ENCODE data around the gene POLH. TPM values are rescaled to one million over a fixed set of nuclear protein-coding genes. Genes with fewer than 3 reads are reported as not detected.

POLH gene
- polyA plus RNA-seq, 6 donors from 2014 or later: 15.1 to 41.4 (median 19.1) TPM

GRCh38 chr6:43613721-43614395 lies 37.9 kb downstream of the POLH start:
- ATAC-seq (ENCODE audit: low read depth in 2 of 2) (no peak), DNase-seq (no peak)
- Mint-ChIP-seq H3K36me3 (peaks cover 8 to 16% of the 10 kb centered on the region in 2 donors), H3K27me3 (no peaks in the 10 kb centered on the region), H3K27ac (peak overlapping the region in 1 of 6 donors; percentile 40), H3K4me1 (peaks cover 5 to 10% (median 8%) of the 10 kb centered on the region in 3 donors), H3K9me3 (no peaks in the 10 kb centered on the region), H3K4me3 (no peak overlapping the region)

GRCh38 chr6:43614396-43614730 lies 38.4 kb downstream of the POLH start:
- Mint-ChIP-seq H3K36me3 (peaks cover 8 to 16% of the 10 kb centered on the region in 2 donors), H3K9me3 (no peaks in the 10 kb centered on the region), H3K27ac (no peak overlapping the region), H3K27me3 (no peaks in the 10 kb centered on the region), H3K4me3 (no peak overlapping the region), H3K4me1 (peaks cover 3 to 8% (median 5%) of the 10 kb centered on the region in 3 donors)
- ATAC-seq (ENCODE audit: low read depth in 2 of 2): no peak
- DNase-seq: no peak

DNA sequence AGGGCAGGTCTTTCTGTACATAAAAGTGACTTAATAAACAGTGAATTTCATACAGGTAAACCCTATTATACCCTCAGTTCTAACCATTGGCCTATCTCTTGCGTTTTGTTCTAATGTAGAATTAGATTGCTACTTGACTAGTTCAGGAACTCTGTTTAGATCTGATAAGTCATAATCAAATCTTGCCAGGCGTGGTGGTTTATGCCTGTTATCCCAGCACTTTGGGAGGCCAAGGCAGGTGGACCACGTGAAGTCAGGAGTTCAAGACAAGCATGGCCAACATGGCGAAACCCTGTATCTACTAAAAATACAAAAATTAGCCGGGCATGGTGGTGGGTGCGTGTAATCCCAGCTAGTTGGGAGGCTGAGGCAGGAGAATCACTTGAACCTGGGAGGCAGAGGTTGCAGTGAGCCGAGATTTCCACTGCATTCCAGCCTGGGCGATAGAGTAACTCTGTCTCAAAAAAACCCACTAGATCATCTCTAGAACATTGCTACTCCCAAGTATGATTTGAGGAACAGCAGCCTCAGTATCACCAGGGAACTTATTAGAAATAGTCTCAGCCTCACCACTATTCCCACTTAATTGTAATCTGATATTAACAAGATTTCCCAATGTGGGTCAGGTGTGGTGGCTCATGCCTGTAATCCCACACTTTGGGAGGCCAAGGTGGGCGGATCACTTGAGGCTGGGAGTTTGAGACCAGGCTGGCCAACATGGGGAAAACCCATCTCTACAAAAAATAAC lies 40.9 kb downstream of the POLH start:
- ATAC-seq (ENCODE audit: low read depth in 2 of 2) (no peak), DNase-seq (no peak)
- H3K9me3 Mint-ChIP-seq: no peaks in the 10 kb centered on the region
- peak overlapping the region in 4 of 6 donors; percentile 47 to 92 (median 69) for H3K27ac Mint-ChIP-seq
- H3K36me3 Mint-ChIP-seq: peaks cover 8 to 12% of the 10 kb centered on the region in 2 donors
- H3K27me3 Mint-ChIP-seq: no peaks in the 10 kb centered on the region
- no peak overlapping the region for H3K4me3 Mint-ChIP-seq
- peaks cover 5 to 9% (median 7%) of the 10 kb centered on the region in 3 donors for H3K4me1 Mint-ChIP-seq

GRCh38 chr6:43621078-43621835 lies 45.3 kb downstream of the POLH start:
- Mint-ChIP-seq H3K36me3 (peaks cover 5 to 16% of the 10 kb centered on the region in 2 donors), H3K4me1 (peaks cover 15 to 19% (median 16%) of the 10 kb centered on the region in 3 donors), H3K27me3 (no peaks in the 10 kb centered on the region), H3K27ac (peak overlapping the region in 2 of 6 donors; percentile 62 to 65), H3K4me3 (no peak overlapping the region), H3K9me3 (no peaks in the 10 kb centered on the region)
- no peak for DNase-seq
- ATAC-seq (ENCODE audit: low read depth in 2 of 2): no peak

- ATAC-seq (ENCODE audit: low read depth in 2 of 2): no peak
- H3K4me3 Mint-ChIP-seq: peak overlapping the region in 1 of 8 donors; percentile 33
- no peak for DNase-seq
- H3K27me3 Mint-ChIP-seq: no peaks in the 10 kb centered on the region
- H3K36me3 Mint-ChIP-seq: peaks cover 5 to 21% of the 10 kb centered on the region in 2 donors
- no peaks in the 10 kb centered on the region for H3K9me3 Mint-ChIP-seq
- peak overlapping the region in 3 of 6 donors; percentile 48 to 62 (median 55) for H3K27ac Mint-ChIP-seq
- H3K4me1 Mint-ChIP-seq: peaks cover 20 to 24% (median 21%) of the 10 kb centered on the region in 3 donors
Measured at GRCh38 chr6:43621836-43622180, 45.8 kb downstream of the POLH start.

DNA sequence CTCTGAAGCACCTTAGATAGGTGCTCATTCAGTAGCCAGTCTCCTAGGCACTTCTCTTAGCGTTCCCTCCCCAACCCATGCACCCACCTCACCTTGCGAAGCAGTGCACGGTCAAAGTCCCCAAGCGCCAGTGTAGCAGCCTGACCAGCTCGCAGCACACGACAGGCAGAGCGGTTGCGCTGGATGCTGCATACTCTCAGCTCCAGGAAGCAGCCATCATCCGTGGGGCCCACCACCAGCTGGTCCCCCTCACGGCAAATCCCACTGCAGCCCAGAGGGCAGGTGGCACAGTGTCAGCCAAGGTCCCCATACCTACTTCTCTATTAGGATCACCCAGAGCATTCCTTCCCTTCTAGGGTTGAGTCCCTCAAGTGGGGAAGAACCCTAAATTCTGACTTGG lies 46.6 kb downstream of the POLH start:
- H3K27me3 Mint-ChIP-seq: no peaks in the 10 kb centered on the region
- no peak for DNase-seq
- H3K36me3 Mint-ChIP-seq: peaks cover 5 to 21% of the 10 kb centered on the region in 2 donors
- H3K4me3 Mint-ChIP-seq: peak overlapping the region in 1 of 8 donors; percentile 36
- H3K27ac Mint-ChIP-seq: peak overlapping the region in 3 of 6 donors; percentile 36 to 62 (median 44)
- no peak for ATAC-seq (ENCODE audit: low read depth in 2 of 2)
- H3K9me3 Mint-ChIP-seq: no peaks in the 10 kb centered on the region
- peaks cover 27 to 31% (median 28%) of the 10 kb centered on the region in 3 donors for H3K4me1 Mint-ChIP-seq

DNA sequence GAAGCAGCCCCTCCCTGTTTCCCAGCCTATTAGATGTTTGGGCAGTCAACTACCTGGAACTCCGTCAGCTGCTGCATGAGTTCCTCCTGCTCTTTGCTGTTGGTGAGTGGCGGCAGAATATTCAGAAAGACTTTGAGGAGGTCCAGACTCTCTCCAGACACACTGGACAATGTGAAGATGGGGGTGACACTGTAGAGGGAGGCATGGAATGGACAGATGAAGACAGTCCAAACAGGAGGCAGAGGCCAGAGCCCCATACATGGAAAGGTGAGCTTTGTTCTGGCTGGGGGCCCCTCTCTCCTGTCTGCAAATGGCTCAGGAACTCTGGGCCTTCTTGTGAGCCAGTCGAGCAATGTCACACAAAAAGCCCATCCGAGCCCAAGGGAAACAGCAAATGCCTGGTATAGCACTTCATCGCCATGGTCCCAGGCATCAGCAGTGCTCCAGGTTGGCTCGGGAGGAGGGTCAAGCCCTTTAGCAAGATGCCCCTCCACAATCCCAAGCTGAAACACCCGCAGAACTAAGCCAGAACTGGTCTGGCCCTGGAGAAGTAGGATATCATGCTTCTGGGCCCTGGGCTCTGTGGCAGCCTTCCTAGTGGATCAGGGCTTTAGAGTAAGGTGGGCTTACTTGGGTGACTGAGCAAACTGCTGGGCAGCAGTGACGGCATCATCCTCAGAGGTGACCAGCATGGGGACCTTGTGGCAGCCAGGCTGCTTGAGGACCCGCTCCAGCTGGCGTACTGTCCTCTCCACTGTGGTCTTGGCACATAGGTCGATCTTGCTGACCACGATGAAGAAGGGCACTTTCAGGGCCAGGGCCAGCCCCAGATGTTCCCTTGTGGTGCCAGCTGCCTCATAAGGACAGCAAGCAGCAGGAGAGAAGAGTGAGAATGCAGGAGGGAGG lies 48.1 kb downstream of the POLH start:
- no peak for ATAC-seq (ENCODE audit: low read depth in 2 of 2)
- no peak for DNase-seq
- peaks cover 39 to 40% (median 40%) of the 10 kb centered on the region in 3 donors for H3K4me1 Mint-ChIP-seq
- no peaks in the 10 kb centered on the region for H3K9me3 Mint-ChIP-seq
- H3K27ac Mint-ChIP-seq: peak overlapping the region in 2 of 6 donors; percentile 62 to 81
- peak overlapping the region in 2 of 8 donors; percentile 12 to 65 for H3K4me3 Mint-ChIP-seq
- H3K27me3 Mint-ChIP-seq: no peaks in the 10 kb centered on the region
- H3K36me3 Mint-ChIP-seq: peaks cover 5 to 21% of the 10 kb centered on the region in 2 donors

DNA sequence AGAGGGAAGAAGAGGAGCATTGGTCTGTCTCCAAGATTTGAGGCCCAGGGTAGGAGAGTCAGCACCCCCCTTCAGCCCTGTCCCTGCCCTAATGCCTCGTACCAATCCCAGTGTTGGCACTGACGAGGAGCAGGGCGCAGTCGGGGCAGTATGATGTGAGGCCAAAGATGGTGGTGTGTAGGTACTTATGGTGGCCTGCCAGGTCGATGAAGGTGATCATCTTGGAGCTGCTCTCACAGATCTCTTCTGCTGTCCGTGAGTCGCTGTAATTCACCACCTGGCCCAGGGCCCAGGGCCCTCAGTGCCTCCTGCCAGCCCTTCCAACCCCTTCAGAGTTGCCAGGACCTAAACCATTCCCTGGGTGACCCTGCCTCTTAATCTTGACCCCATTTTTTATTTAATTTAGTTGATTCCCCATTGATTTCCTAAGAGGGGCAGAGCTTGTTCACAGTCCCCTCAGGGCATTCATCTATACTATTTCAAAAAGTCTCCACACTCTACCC lies 48.9 kb downstream of the POLH start:
- Mint-ChIP-seq H3K36me3 (peaks cover 5 to 21% of the 10 kb centered on the region in 2 donors), H3K27ac (peak overlapping the region in 2 of 6 donors; percentile 61 to 81), H3K4me3 (no peak overlapping the region)

DNA sequence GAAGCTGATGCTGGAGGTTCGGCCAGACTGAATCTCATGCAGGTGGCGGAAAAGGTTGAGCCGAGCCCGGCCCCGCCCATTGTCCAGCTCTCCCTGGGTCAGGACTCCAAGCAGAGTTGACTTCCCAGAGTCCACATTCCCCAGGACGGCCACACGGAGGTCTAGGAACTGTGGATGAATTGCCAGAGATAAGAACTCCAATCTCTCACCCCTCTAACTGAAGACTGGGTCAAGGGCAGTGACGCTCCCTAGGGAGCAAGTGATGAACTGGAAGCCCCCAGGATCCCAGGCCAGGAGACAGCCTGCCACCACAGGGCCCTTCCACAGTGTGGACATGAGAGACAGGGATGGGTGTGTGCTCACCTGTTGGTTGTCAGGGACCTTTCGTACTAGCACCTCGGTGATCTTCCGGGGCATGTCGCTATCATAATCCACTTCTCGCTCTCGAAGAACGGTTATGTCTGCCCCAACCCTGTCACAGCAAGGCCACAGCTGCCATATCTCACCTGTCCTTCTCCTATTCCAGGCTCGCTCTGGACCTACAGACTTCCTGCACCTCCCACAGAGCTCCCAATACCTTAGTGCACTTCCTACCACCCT lies 49.5 kb downstream of the POLH start:
- peaks cover 5 to 21% of the 10 kb centered on the region in 2 donors for H3K36me3 Mint-ChIP-seq
- H3K27me3 Mint-ChIP-seq: no peaks in the 10 kb centered on the region
- no peak for DNase-seq
- H3K9me3 Mint-ChIP-seq: no peaks in the 10 kb centered on the region
- no peak for ATAC-seq (ENCODE audit: low read depth in 2 of 2)
- peak overlapping the region in 2 of 6 donors; percentile 42 to 49 for H3K27ac Mint-ChIP-seq
- peak overlapping the region in 2 of 8 donors; percentile 59 to 97 for H3K4me3 Mint-ChIP-seq
- peaks cover 44 to 48% (median 47%) of the 10 kb centered on the region in 3 donors for H3K4me1 Mint-ChIP-seq

More for the DNA sequence above, 48.9 kb downstream of the POLH start:
- DNase-seq: no peak
- no peak for ATAC-seq (ENCODE audit: low read depth in 2 of 2)
- H3K9me3 Mint-ChIP-seq: no peaks in the 10 kb centered on the region
- H3K4me1 Mint-ChIP-seq: peaks cover 40 to 44% (median 41%) of the 10 kb centered on the region in 3 donors
- no peaks in the 10 kb centered on the region for H3K27me3 Mint-ChIP-seq

DNA sequence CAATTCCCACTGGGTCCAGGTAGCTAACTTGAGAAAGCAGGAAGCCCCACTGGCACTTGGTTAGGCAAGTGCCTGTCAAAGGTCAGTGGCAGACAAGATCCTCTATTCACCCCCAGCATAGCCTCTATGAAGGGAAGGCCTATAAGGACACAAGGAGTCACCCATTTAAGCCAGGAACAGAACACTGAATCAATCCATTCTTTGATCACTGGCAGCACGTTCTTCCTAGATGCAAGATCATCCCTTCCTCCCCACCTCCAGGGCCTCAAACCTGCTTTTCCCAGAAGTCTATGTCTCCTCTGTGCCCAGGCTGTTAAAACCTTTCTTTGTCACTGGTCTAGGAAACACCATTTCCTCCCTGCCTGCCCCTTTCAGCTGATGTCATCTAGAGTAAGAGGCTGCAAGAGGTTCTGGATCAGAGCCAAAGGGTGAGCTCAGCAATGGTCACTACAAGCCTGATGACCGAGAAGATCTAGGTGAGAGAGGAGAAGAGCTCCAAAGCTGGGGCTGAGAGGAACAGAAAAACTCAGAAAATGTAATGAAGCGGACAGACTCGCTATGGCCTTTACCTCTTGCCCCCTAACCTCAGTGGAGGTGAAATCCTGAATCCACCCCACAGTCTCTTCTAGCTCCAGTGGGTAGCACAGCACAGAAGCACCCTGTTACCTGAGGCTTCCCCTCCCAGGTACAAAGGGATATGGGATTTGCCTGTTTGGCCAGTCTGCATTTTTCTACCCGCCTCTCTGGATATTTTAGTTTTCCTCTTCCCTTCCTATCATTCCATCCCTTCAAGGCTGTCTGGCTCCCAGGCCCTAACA lies 51.2 kb downstream of the POLH start:
- H3K27me3 Mint-ChIP-seq: no peaks in the 10 kb centered on the region
- no peak for ATAC-seq (ENCODE audit: low read depth in 2 of 2)
- no peak for DNase-seq
- peak overlapping the region in 4 of 6 donors; percentile 40 to 95 (median 84) for H3K27ac Mint-ChIP-seq
- peak overlapping the region in 7 of 8 donors; percentile 26 to 98 (median 71) for H3K4me3 Mint-ChIP-seq
- H3K36me3 Mint-ChIP-seq: peaks cover 5 to 16% of the 10 kb centered on the region in 2 donors
- peaks cover 37 to 50% (median 49%) of the 10 kb centered on the region in 3 donors for H3K4me1 Mint-ChIP-seq
- H3K9me3 Mint-ChIP-seq: no peaks in the 10 kb centered on the region

DNA sequence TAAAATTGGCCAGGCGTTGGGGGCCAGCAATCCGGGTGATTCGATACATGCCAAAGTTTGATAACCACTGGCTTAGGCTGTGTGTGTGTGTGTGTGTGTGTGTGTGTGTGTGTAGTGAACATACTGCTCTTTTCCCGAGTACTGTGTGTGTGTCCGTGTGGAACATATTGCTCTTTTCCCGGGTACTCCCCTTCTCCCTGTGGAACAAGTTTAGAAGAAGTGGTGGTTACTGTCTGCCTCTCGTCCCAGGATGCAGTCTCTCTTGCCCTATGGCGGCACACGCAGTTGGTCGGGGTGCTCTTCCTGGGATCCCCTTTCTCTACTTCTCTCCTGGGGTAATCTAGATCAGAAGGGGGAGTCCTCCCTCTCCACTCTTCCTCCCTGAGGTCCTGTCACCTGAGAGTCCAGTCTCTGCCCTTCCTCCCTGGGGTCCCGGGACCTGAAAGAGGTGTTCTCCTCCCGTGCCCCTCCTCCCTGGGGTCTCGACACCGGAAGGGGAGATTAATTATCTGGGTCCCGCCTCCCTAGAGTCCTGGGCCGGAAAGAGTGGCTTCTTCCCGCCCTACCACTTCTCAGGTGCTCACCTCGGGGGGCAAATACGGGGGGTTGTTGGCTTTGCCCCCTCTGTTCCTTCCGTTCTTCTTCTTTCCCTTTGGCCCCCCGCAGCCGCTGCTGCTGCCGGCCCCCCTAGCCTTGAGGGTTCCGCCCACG lies 52.6 kb downstream of the POLH start:
- Mint-ChIP-seq H3K4me1 (peaks cover 35 to 49% (median 49%) of the 10 kb centered on the region in 3 donors), H3K27ac (peak overlapping the region; percentile 95 to 99 (median 96)), H3K27me3 (no peaks in the 10 kb centered on the region), H3K4me3 (peak overlapping the region; percentile 96 to 100 (median 98)), H3K9me3 (no peaks in the 10 kb centered on the region), H3K36me3 (peaks cover 5 to 13% of the 10 kb centered on the region in 2 donors)
- DNase-seq: peak; percentile 49
- ATAC-seq (ENCODE audit: low read depth in 2 of 2): peak; percentile 7 to 15
